Smooth muscle cell (in vitro differentiated cells): Measurements from ENCODE around the gene AGO3. TPM values are rescaled to one million over a fixed set of nuclear protein-coding genes. Genes with fewer than 3 reads are reported as not detected.
A peak's percentile ranks its signal among the peaks of the same experiment; 100 is the strongest.

Source experiments
- DNase-seq: peaks from one replicate; lab custom pipeline; 2025; ENCODE audit not compliant: unreplicated experiment; lab: John Stamatoyannopoulos, UW
- H2AFZ ChIP-seq: fragments of 200-600 bp; sonication (generic); 2 replicates; pipeline ENCODE4 v1.6.0; 2016; ENCODE audit warnings: antibody characterized with exemption, low read depth, mild to moderate bottlenecking
- H3F3A ChIP-seq: fragments of 200-600 bp; sonication (generic); 2 replicates; pipeline ENCODE4 v1.6.0; 2017; ENCODE audit warnings: antibody characterized with exemption, low read depth
- H3K27ac ChIP-seq: fragments of 200-600 bp; sonication (generic); 2 replicates; pipeline ENCODE4 v1.5.1; 2016; ENCODE audit warnings: low read depth, mild to moderate bottlenecking
- H3K27me3 ChIP-seq: fragments of 200-600 bp; sonication (generic); 2 replicates; pipeline ENCODE4 v1.6.1; 2016; ENCODE audit warnings: low read depth, mild to moderate bottlenecking
- H3K36me3 ChIP-seq: fragments of 200-600 bp; sonication (generic); 2 replicates; pipeline ENCODE4 v1.5.1; 2016; ENCODE audit warnings: low read depth
- H3K4me1 ChIP-seq: fragments of 200-600 bp; sonication (generic); 2 replicates; pipeline ENCODE4 v1.5.1; 2016; ENCODE audit warnings: low read depth
- H3K4me2 ChIP-seq: fragments of 200-600 bp; sonication (generic); 2 replicates; pipeline ENCODE4 v1.6.0; 2016; ENCODE audit warnings: mild to moderate bottlenecking
- H3K4me3 ChIP-seq: fragments of 200-600 bp; sonication (generic); 2 replicates; pipeline ENCODE4 v1.5.1; 2016; ENCODE audit warnings: mild to moderate bottlenecking
- H3K79me2 ChIP-seq: fragments of 200-600 bp; sonication (generic); 2 replicates; pipeline ENCODE4 v1.6.0; 2016; ENCODE audit warnings: low read depth, mild to moderate bottlenecking
- H3K9ac ChIP-seq: fragments of 200-600 bp; sonication (generic); 2 replicates; pipeline ENCODE4 v1.6.0; 2016; ENCODE audit warnings: low read depth
- H3K9me3 ChIP-seq: fragments of 200-600 bp; sonication (generic); replicated peaks from 2 replicates; pipeline ENCODE4 v1.5.1; 2016; ENCODE audit warnings: low read depth
- H4K20me1 ChIP-seq: fragments of 200-600 bp; sonication (generic); 2 replicates; pipeline ENCODE4 v1.6.0; 2016; ENCODE audit warnings: low read depth
- CTCF ChIP-seq: fragments of 200-600 bp; sonication (generic); IDR thresholded peaks from 2 replicates; pipeline ENCODE4 v1.5.1; 2017; ENCODE audit warnings: borderline replicate concordance, mild to moderate bottlenecking, antibody characterized with exemption; ENCODE audit not compliant: insufficient read depth, poor library complexity, severe bottlenecking
- WGBS: methylation state at CpG from one replicate; pipeline ENCODE4 v1.1.7; 2016; ENCODE audit warnings: low lambda C conversion rate; 5-methylcytosine and 5-hydroxymethylcytosine counted together
- polyA plus RNA-seq: library from polyadenylated mRNA; unstranded; fragments of >200 nt; fragmentation: Nextera tagmentation; extraction: Ambion mirVana; gene quantifications from 2 replicates; pipeline ENCODE4 v1.2.1, GENCODE V29; 2016
- total RNA-seq: library from RNA; depleted of rRNA; stranded (reverse); fragments of >200 nt; gene quantifications from 2 replicates; pipeline ENCODE4 v1.2.3, GENCODE V29; 2014

AGO3 gene
- total and polyA plus RNA-seq, 2 experiments from 2014 or later, result 14.3 to 31.6 TPM

GRCh38 chr1:36086529-36087232 lies 155.8 kb downstream of the AGO3 start:
- DNase-seq, result no peak
- Histone ChIP-seq H3K4me2 (no peak overlapping the region), H3K4me3 (no peak overlapping the region), H3K27ac (no peak overlapping the region), H3F3A (no peaks in the 10 kb centered on the region), H4K20me1 (no peaks in the 10 kb centered on the region), H3K9ac (no peak overlapping the region), H2AFZ (no peak overlapping the region), H3K27me3 (no peaks in the 10 kb centered on the region), H3K36me3 (no peaks in the 10 kb centered on the region), H3K79me2 (peaks cover 20% of the 10 kb centered on the region), H3K4me1 (peaks cover 30% of the 10 kb centered on the region), H3K9me3 (no peaks in the 10 kb centered on the region)
- WGBS, result 89% methylated on average over 12 of the region's 12 CpGs
- TF ChIP-seq CTCF, result no peak

GRCh38 chr1:36087233-36088123 lies 156.6 kb downstream of the AGO3 start:
- H3K4me2 ChIP-seq, result no peak overlapping the region
- WGBS, result 94% methylated on average over 31 of the region's 31 CpGs

GRCh38 chr1:36088265-36088576 lies 157.3 kb downstream of the AGO3 start:
- DNase-seq, result no peak
- Histone ChIP-seq H3K9ac (peak overlapping the region; percentile 77), H3K36me3 (no peaks in the 10 kb centered on the region), H4K20me1 (no peaks in the 10 kb centered on the region), H3K27me3 (no peaks in the 10 kb centered on the region), H3K4me1 (peaks cover 30% of the 10 kb centered on the region), H3K4me2 (peak overlapping the region; percentile 92), H3K79me2 (peaks cover 20% of the 10 kb centered on the region), H3K27ac (no peak overlapping the region), H3K4me3 (peak overlapping the region; percentile 94), H2AFZ (peak overlapping the region; percentile 91), H3F3A (no peaks in the 10 kb centered on the region), H3K9me3 (no peaks in the 10 kb centered on the region)
- 65% methylated on average over 8 of the region's 8 CpGs for WGBS
- no peak for TF ChIP-seq CTCF

More at GRCh38 chr1:36087233-36088123, 156.6 kb downstream of the AGO3 start:
- Histone ChIP-seq H3F3A (no peaks in the 10 kb centered on the region), H3K4me3 (no peak overlapping the region), H4K20me1 (no peaks in the 10 kb centered on the region), H3K9ac (no peak overlapping the region), H3K27ac (no peak overlapping the region), H3K4me1 (peaks cover 30% of the 10 kb centered on the region), H3K36me3 (no peaks in the 10 kb centered on the region), H3K9me3 (no peaks in the 10 kb centered on the region), H3K79me2 (peaks cover 20% of the 10 kb centered on the region), H2AFZ (peak overlapping the region; percentile 91), H3K27me3 (no peaks in the 10 kb centered on the region)
- no peak for TF ChIP-seq CTCF
- DNase-seq, result no peak
